ENCODE results near the gene LCA5L. TPM values are rescaled to one million over a fixed set of nuclear protein-coding genes. Genes with fewer than 3 reads are reported as not detected.

The LCA5L gene
- polyA plus RNA-seq, 4 donors = 3.8 to 7.8 (median 6.1) TPM

GRCh38 chr21:39363607-39364555, 81.7 kb downstream of the LCA5L start:
- DNase-seq (ENCODE audit: low read depth in 4 of 4, low spot score in 3 of 4) = no peak

GRCh38 chr21:39362733-39363132, 82.8 kb downstream of the LCA5L start:
- DNase-seq (ENCODE audit: low read depth in 4 of 4, low spot score in 3 of 4) = no peak

DNA sequence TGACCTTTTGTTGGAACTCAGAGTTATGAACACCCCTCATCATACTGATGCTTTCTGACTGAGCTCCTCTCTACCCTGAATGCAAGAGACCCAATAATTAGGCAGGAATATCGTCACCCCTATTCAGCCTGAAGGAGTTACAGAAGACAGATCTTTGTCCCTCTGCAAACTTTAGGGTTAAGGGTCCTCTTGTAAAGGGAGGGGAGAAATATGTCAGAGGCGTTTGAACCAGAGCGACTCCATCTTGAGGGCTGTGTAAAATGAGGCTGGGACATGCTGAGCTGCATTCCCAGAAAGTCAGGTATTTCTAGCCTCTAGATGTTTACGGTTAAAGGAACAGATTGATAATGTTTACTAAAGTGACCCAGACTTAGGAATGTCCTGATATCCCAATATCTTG, 86.2 kb downstream of the LCA5L start:
- no peak for DNase-seq (ENCODE audit: low read depth in 4 of 4, low spot score in 3 of 4)

Other genes starting within 250 kb of the LCA5L start
- 10 to 100 TPM; 47.1 to 53.2 (median 52.5) TPM for gene BRWD1, start 132.1 kb downstream of the LCA5L start, polyA plus RNA-seq (ENCODE audit: insufficient read length in 4 of 4)
- 100 to 1,000 TPM; 640 to 776 (median 771) TPM for gene HMGN1, start 96.7 kb downstream of the LCA5L start, polyA plus RNA-seq (ENCODE audit: insufficient read length in 4 of 4)
- 1 to 10 TPM; 5.7 to 7.4 (median 7.0) TPM for gene SH3BGR, start 6.2 kb upstream of the LCA5L start, polyA plus RNA-seq (ENCODE audit: insufficient read length in 4 of 4)
- gene B3GALT5, start 167.2 kb upstream of the LCA5L start, polyA plus RNA-seq (ENCODE audit: insufficient read length in 4 of 4) = 1 to 10 TPM; 1.4 to 1.9 (median 1.5) TPM

All from right renal pelvis (tissue), 4 donors.